HepG2 (cell line): Measurements from ENCODE around the gene PTPRCAP. TPM values are rescaled to one million over a fixed set of nuclear protein-coding genes. Genes with fewer than 3 reads are reported as not detected.
A peak's percentile ranks its signal among the peaks of the same experiment; 100 is the strongest.

Experiments used
- ATAC-seq: fragments of 200-7000 bp; cut with Tn5 transposase; 3 replicates; pipeline ENCODE4 v1.9.1; 2020; ENCODE audit warnings: mild to moderate bottlenecking, moderate library complexity
- BruUV-seq: library from RNA; stranded (reverse); fragments of 400-500 nt; replicated peaks from 2 replicates; lab custom pipeline; 2021; lab: Mats Ljungman, UMichigan
- CTCF ChIA-PET: fragments of 300-600 bp; formaldehyde crosslinking; extraction: SDS; loops from one replicate; lab custom pipeline; 2021; ENCODE audit warnings: low total read pairs, inconsistent platforms, low intra/inter-chr PET ratio; lab: Yijun Ruan, JAX
- POLR2A ChIA-PET: fragments of 350-600 bp; sonication (Branson Sonifier 250); formaldehyde crosslinking; loops from one replicate; lab custom pipeline; 2020; ENCODE audit warnings: antibody characterized with exemption, inconsistent platforms; lab: Yijun Ruan, JAX
- DNase-seq: peaks from one replicate; pipeline ENCODE4 v3.0.0-alpha.2; 2015; ENCODE audit warnings: low spot score
- FAIRE-seq: peaks from 3 replicates; lab custom pipeline; 2011; peaks lifted over from hg19 to GRCh38; lab: Jason Lieb, UNC
- H2AFZ ChIP-seq: one replicate; pipeline ENCODE4 v1.6.1; 2011; ENCODE audit warnings: low read length, inconsistent platforms
- H3K27ac ChIP-seq: fragments of 300-600 bp; 3 replicates; pipeline ENCODE4 v1.8.0; 2011; ENCODE audit warnings: mixed run types, mild to moderate bottlenecking, mixed read lengths, low read length, inconsistent platforms; ENCODE audit not compliant: insufficient read depth; ENCODE audit errors: extremely low read length
- H3K27me3 ChIP-seq, 2 experiments: fragments of 200-600 bp in 1 of 2; 2 replicates in 1 of 2; 3 replicates in 1 of 2; pipeline versions ENCODE4 v1.6.0 to v1.8.0; 2011; ENCODE audit warnings: low read length in 2 of 2, mild to moderate bottlenecking in 2 of 2, moderate library complexity in 2 of 2, inconsistent platforms in 1 of 2; ENCODE audit not compliant: insufficient read depth in 2 of 2, control insufficient read depth in 1 of 2
- H3K36me3 ChIP-seq, 2 experiments: fragments of 200-600 bp in 1 of 2; replicated peaks in 1 of 2; 2 replicates in 1 of 2; 3 replicates in 1 of 2; pipeline versions ENCODE4 v1.5.1 to v1.8.0; 2011; ENCODE audit warnings: low read length in 2 of 2, inconsistent platforms in 1 of 2; ENCODE audit not compliant: insufficient read depth in 2 of 2, control insufficient read depth in 1 of 2
- H3K4me1 ChIP-seq: 2 replicates; pipeline ENCODE4 v1.5.1; 2012; ENCODE audit warnings: low read length, inconsistent platforms; ENCODE audit not compliant: insufficient read depth
- H3K4me2 ChIP-seq: 2 replicates; pipeline ENCODE4 v1.6.0; 2011; ENCODE audit warnings: low read depth, low read length, inconsistent platforms
- H3K4me3 ChIP-seq, 3 experiments: fragments of 200-600 bp in 1 of 3; sonication (generic), shearing (Covaris generic) in 1 of 3; replicated peaks in 1 of 3; 2 replicates each; pipeline ENCODE4 v1.5.1; 2011 to 2016; ENCODE audit warnings: low read length in 3 of 3, inconsistent platforms in 2 of 3, low read depth in 2 of 3, mild to moderate bottlenecking in 2 of 3, control low read depth in 1 of 3, mixed read lengths in 1 of 3; ENCODE audit not compliant: insufficient read depth in 1 of 3
- H3K79me2 ChIP-seq: one replicate; pipeline ENCODE4 v1.6.1; 2011; ENCODE audit warnings: low read length, inconsistent platforms; ENCODE audit not compliant: insufficient read depth
- H3K9ac ChIP-seq: 2 replicates; pipeline ENCODE4 v1.6.0; 2011; ENCODE audit warnings: mild to moderate bottlenecking, low read depth, low read length, inconsistent platforms; ENCODE audit not compliant: insufficient read depth
- H3K9me3 ChIP-seq: 2 replicates; pipeline ENCODE4 v1.5.1; 2012; ENCODE audit warnings: mild to moderate bottlenecking, low read length
- H4K20me1 ChIP-seq: 2 replicates; pipeline ENCODE4 v1.6.0; 2011; ENCODE audit warnings: inconsistent platforms, mild to moderate bottlenecking, low read length, moderate library complexity; ENCODE audit not compliant: insufficient read depth
- HOXA5 ChIP-seq: sonication (generic); formaldehyde crosslinking; IDR thresholded peaks from 2 replicates; pipeline ENCODE4 v1.4.0; 2020; ENCODE audit warnings: missing genetic modification reagents
- RFXAP ChIP-seq: sonication (generic); formaldehyde crosslinking; IDR thresholded peaks from 2 replicates; pipeline ENCODE4 v1.4.0; 2020; ENCODE audit warnings: missing genetic modification reagents, borderline replicate concordance
- TMF1 ChIP-seq: sonication (generic); formaldehyde crosslinking; IDR thresholded peaks from 2 replicates; pipeline ENCODE4 v1.8.1; 2022; ENCODE audit warnings: low read depth, missing genetic modification reagents
- ZNF263 ChIP-seq: sonication (generic); formaldehyde crosslinking; IDR thresholded peaks from 2 replicates; pipeline ENCODE4 v1.4.0; 2020; ENCODE audit warnings: missing genetic modification reagents
- ZNF350 ChIP-seq: sonication (generic); formaldehyde crosslinking; IDR thresholded peaks from 2 replicates; pipeline ENCODE4 v1.4.0; 2020; ENCODE audit warnings: mild to moderate bottlenecking, low read depth, missing genetic modification reagents, borderline replicate concordance
- ZNF891 ChIP-seq: sonication (generic); formaldehyde crosslinking; IDR thresholded peaks from 2 replicates; pipeline ENCODE4 v1.5.0; 2020; ENCODE audit warnings: mild to moderate bottlenecking, missing genetic modification reagents
- WGBS: methylation state at CpG from one replicate; pipeline ENCODE4 v1.1.6; 2017; ENCODE audit warnings: low lambda C conversion rate; 5-methylcytosine and 5-hydroxymethylcytosine counted together
- in situ Hi-C: cut with HindIII; loops from 2 replicates; pipeline ENCODE4 v1.10.0; 2017; ENCODE audit warnings: low pct_unique_long_range_greater_than_20kb; ENCODE audit not compliant: extremely low pct_ligation_motif_present
- intact Hi-C: fragments of 100-400 bp; cut with micrococcal nuclease; formaldehyde crosslinking; loops from one replicate; pipeline ENCODE4 v1.10.0; 2022; ENCODE audit not compliant: unreplicated experiment
- polyA plus RNA-seq, 8 experiments: library from polyadenylated mRNA; depleted of rRNA in 3 of 8; stranded (reverse) in 7 of 8; unstranded in 1 of 8; fragments of >200 nt; fragmentation: Illumina TruSeq in 4 of 8; extraction: Trizol in 4 of 8; gene quantifications; 2 replicates each; pipeline versions ENCODE4 v1.2.1 to v1.2.3, GENCODE V29; 2011 to 2016; ENCODE audit warnings: low read depth in 4 of 8, missing spikeins in 1 of 8, mixed read lengths in 1 of 8; ENCODE audit not compliant: insufficient read depth in 1 of 8
- total RNA-seq, 5 experiments: library from RNA; depleted of rRNA; stranded (reverse); fragments of >200 nt; fragmentation: Illumina TruSeq; extraction: Trizol; gene quantifications; 2 replicates each; pipeline ENCODE4 v1.2.3, GENCODE V29; 2016; ENCODE audit warnings: low read depth in 1 of 5
- TF ChIP-seq, protein P1 (sequence below): sonication (generic); formaldehyde crosslinking; IDR thresholded peaks from 2 replicates; pipeline ENCODE4 v1.5.0; 2020; ENCODE audit warnings: mild to moderate bottlenecking, missing genetic modification reagents
- TF ChIP-seq, protein P2 (sequence below): IDR thresholded peaks from 2 replicates; pipeline ENCODE4 v1.6.1; 2016; ENCODE audit warnings: low read depth, control low read depth
- TF ChIP-seq, protein P3 (sequence below): sonication (generic); formaldehyde crosslinking; IDR thresholded peaks from 2 replicates; pipeline ENCODE4 v1.8.1; 2022; ENCODE audit warnings: mild to moderate bottlenecking, missing genetic modification reagents
- TF ChIP-seq, protein P4 (sequence below): sonication (generic); formaldehyde crosslinking; IDR thresholded peaks from 2 replicates; pipeline ENCODE4 v1.5.0; 2020; ENCODE audit warnings: mild to moderate bottlenecking, missing genetic modification reagents
- TF ChIP-seq, protein P5 (sequence below): sonication (generic); formaldehyde crosslinking; IDR thresholded peaks from 2 replicates; pipeline ENCODE4 v1.4.0; 2020; ENCODE audit warnings: missing genetic modification reagents, low read depth, mild to moderate bottlenecking, borderline replicate concordance
- TF ChIP-seq, protein P6 (sequence below): sonication (generic); formaldehyde crosslinking; IDR thresholded peaks from 2 replicates; pipeline ENCODE4 v1.4.0; 2020; ENCODE audit warnings: low read depth, mild to moderate bottlenecking, missing genetic modification reagents

The PTPRCAP gene
- total and polyA plus RNA-seq, 2 of the 13 experiments (the other 11 are each of a cell fraction or from before 2014, with no cell fraction given): 0.60 to 0.70 TPM

DNA sequence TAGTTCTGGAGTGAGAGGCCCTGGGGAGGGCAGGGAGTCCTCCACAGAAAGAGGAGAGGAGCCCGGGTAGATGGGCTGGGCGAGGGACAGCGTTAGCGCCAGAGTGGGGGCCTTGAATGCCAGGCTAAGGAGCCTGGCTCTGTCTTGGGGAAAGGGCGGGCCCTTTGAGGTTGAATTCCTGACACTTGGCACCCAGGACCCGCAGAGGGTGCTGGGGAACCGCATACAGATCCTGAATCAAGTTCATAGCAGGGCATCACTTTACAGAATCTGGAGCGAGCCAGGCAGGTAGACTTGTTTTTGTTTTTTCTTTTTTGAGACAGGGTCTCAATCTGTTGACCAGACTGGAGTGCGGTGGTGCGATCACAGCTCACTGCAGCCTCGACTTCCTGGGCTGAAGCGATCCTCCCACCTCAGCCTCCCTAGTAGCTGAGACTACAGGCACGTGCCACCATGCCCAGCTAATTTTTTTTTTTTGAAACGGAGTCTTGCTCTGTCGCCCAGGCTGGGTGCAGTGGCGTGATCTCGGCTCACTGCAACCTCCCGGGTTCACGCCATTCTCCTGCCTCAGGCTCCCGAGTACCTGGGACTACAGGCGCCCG lies 16.0 kb downstream of the PTPRCAP start:
- ATAC-seq (no peak), FAIRE-seq (no peak), DNase-seq (no peak)
- no peaks in the 10 kb centered on the region for H3K79me2 ChIP-seq
- no peak overlapping the region for H3K9ac ChIP-seq
- H3K36me3 ChIP-seq: no peaks in the 10 kb centered on the region
- H3K4me3 ChIP-seq: peak overlapping the region; percentile 28 to 70 (median 30); a peak in 4 of 6 replicates
- H2AFZ ChIP-seq: no peak overlapping the region
- WGBS: 58% methylated on average over 19 of the region's 22 CpGs
- H3K4me2 ChIP-seq: peak overlapping the region; percentile 70
- peaks cover 62% of the 10 kb centered on the region for H3K4me1 ChIP-seq
- H3K27me3 ChIP-seq: peaks cover 3 to 29% of the 10 kb centered on the region in 2 experiments; a peak in 3 of 5 replicates
- H3K27ac ChIP-seq: no peak overlapping the region
- ChIA-PET POLR2A (interaction anchor here (0.8 to 7.4 kb wide), 4 partner anchors 10 to 55 kb away, joined by 4 to 78 read pairs (median 6); partner anchors contain the start of genes PPP1CA and TBC1D10C), CTCF (no interaction called here)
- in situ Hi-C loops: no loop called here
- H3K9me3 ChIP-seq: no peaks in the 10 kb centered on the region
- intact Hi-C loops: no loop called here
- BruUV-seq: no TSS peak
- no peaks in the 10 kb centered on the region for H4K20me1 ChIP-seq
- TF ChIP-seq, protein P1, sequence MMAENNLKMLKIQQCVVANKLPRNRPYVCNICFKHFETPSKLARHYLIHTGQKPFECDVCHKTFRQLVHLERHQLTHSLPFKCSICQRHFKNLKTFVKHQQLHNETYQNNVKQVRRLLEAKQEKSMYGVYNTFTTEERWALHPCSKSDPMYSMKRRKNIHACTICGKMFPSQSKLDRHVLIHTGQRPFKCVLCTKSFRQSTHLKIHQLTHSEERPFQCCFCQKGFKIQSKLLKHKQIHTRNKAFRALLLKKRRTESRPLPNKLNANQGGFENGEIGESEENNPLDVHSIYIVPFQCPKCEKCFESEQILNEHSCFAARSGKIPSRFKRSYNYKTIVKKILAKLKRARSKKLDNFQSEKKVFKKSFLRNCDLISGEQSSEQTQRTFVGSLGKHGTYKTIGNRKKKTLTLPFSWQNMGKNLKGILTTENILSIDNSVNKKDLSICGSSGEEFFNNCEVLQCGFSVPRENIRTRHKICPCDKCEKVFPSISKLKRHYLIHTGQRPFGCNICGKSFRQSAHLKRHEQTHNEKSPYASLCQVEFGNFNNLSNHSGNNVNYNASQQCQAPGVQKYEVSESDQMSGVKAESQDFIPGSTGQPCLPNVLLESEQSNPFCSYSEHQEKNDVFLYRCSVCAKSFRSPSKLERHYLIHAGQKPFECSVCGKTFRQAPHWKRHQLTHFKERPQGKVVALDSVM (CRISPR knock-in tag): peak; percentile 64; the same call in 1 of the 2 replicates
- TF ChIP-seq ZNF350 (CRISPR knock-in tag) (0 out of 2 replicates have a peak, but pooled peaks have one; percentile 23), RFXAP (CRISPR knock-in tag) (0 out of 2 replicates have a peak, but pooled peaks have one; percentile 14), ZNF263 (CRISPR knock-in tag) (peak; percentile 75), HOXA5 (CRISPR knock-in tag) (0 out of 2 replicates have a peak, but pooled peaks have one; percentile 7), ZNF891 (CRISPR knock-in tag) (0 out of 2 replicates have a peak, but pooled peaks have one; percentile 2), TMF1 (CRISPR knock-in tag) (no peak)
- TF ChIP-seq, protein P2, sequence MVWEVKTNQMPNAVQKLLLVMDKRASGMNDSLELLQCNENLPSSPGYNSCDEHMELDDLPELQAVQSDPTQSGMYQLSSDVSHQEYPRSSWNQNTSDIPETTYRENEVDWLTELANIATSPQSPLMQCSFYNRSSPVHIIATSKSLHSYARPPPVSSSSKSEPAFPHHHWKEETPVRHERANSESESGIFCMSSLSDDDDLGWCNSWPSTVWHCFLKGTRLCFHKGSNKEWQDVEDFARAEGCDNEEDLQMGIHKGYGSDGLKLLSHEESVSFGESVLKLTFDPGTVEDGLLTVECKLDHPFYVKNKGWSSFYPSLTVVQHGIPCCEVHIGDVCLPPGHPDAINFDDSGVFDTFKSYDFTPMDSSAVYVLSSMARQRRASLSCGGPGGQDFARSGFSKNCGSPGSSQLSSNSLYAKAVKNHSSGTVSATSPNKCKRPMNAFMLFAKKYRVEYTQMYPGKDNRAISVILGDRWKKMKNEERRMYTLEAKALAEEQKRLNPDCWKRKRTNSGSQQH (CRISPR knock-in tag): 0 out of 2 replicates have a peak, but pooled peaks have one; percentile 8
- TF ChIP-seq, protein P3, sequence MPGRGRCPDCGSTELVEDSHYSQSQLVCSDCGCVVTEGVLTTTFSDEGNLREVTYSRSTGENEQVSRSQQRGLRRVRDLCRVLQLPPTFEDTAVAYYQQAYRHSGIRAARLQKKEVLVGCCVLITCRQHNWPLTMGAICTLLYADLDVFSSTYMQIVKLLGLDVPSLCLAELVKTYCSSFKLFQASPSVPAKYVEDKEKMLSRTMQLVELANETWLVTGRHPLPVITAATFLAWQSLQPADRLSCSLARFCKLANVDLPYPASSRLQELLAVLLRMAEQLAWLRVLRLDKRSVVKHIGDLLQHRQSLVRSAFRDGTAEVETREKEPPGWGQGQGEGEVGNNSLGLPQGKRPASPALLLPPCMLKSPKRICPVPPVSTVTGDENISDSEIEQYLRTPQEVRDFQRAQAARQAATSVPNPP (CRISPR knock-in tag): no peak
- TF ChIP-seq, protein P4, sequence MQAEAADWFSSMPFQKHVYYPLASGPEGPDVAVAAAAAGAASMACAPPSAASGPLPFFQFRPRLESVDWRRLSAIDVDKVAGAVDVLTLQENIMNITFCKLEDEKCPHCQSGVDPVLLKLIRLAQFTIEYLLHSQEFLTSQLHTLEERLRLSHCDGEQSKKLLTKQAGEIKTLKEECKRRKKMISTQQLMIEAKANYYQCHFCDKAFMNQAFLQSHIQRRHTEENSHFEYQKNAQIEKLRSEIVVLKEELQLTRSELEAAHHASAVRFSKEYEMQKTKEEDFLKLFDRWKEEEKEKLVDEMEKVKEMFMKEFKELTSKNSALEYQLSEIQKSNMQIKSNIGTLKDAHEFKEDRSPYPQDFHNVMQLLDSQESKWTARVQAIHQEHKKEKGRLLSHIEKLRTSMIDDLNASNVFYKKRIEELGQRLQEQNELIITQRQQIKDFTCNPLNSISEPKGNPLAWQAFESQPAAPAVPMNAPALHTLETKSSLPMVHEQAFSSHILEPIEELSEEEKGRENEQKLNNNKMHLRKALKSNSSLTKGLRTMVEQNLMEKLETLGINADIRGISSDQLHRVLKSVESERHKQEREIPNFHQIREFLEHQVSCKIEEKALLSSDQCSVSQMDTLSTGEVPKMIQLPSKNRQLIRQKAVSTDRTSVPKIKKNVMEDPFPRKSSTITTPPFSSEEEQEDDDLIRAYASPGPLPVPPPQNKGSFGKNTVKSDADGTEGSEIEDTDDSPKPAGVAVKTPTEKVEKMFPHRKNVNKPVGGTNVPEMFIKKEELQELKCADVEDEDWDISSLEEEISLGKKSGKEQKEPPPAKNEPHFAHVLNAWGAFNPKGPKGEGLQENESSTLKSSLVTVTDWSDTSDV (CRISPR knock-in tag): 0 out of 2 replicates have a peak, but pooled peaks have one; percentile 16
- TF ChIP-seq, protein P5, sequence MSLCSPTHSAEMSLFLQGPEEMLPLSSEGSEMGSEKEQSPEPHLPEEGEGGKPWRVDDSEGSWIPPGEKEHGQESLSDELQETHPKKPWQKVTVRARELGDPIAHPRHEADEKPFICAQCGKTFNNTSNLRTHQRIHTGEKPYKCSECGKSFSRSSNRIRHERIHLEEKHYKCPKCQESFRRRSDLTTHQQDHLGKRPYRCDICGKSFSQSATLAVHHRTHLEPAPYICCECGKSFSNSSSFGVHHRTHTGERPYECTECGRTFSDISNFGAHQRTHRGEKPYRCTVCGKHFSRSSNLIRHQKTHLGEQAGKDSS (CRISPR knock-in tag): 0 out of 2 replicates have a peak, but pooled peaks have one; percentile 25
- TF ChIP-seq, protein P6, sequence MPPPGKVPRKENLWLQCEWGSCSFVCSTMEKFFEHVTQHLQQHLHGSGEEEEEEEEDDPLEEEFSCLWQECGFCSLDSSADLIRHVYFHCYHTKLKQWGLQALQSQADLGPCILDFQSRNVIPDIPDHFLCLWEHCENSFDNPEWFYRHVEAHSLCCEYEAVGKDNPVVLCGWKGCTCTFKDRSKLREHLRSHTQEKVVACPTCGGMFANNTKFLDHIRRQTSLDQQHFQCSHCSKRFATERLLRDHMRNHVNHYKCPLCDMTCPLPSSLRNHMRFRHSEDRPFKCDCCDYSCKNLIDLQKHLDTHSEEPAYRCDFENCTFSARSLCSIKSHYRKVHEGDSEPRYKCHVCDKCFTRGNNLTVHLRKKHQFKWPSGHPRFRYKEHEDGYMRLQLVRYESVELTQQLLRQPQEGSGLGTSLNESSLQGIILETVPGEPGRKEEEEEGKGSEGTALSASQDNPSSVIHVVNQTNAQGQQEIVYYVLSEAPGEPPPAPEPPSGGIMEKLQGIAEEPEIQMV (CRISPR knock-in tag): no peak
